Measurements from ENCODE around the gene MKKS.

Gene MKKS

DNA sequence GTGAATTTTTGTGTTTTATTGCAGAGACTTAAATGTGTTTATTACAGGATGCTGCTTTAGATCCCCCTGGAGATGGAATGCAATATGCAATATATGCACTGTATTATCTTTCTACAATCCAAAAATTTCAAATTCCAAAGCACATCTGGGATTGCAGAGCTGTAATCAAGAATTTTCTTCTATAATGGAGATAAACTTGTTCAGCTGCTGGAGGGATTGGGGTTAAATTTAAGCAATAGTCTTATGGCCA, 66.4 kb downstream of the MKKS start:
- DNase-seq, result no peak

DNA sequence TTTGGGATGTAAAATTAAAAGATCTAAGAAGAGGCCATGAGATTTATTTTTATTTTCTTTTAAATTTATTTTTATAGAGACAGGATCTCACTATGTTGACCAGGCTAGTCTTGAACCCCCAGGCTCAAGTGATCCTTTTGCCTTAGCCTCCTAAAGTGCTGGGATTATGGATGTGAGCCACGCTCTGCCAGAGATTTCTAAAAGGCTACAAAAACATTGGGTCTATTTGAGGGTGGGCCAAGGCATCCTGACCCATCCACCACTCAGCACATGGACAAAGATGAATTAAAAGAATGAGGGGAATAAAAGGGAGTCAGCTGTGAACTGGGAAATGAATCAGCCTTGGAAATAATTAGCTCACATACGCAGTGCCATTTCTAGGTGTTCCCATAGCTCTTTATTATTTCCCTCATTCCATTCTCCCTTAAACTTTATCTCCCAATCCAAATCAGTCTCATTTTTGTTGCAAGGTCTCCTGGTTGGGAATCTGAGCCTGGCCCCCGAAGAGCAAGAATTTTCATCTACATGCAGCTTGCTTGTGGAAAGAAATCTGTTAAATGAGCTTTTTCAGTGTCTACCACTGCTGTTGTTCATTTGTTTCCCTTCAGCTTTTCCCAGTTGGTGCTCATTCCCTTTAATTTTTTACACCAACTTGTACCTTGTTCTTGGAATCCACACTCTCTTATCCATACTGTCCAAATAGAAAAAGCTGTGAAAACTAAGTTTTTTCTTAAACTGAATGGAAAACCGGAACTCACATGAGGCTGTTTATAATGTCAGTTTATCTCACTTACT, 66.9 kb downstream of the MKKS start:
- no peak for DNase-seq

DNA sequence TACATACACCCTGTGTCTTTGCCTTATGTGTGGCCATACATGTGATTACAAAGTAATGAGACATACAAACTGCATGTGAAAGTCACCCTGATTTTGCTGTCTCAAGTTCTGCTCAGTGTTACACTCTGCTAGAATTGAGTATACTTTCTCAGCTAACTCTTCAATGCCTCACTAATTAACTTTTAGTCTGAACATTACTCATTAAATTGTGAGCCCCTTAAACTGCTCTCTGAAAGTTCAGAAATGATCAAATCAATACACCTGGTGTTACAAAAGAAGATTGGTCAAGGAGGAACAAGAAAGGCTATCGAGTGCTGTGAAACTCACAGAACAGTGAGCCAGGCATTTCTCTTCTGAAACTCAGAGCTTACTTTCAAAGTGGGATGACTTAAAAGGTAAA, 71.3 kb downstream of the MKKS start:
- no peak for DNase-seq

DNA sequence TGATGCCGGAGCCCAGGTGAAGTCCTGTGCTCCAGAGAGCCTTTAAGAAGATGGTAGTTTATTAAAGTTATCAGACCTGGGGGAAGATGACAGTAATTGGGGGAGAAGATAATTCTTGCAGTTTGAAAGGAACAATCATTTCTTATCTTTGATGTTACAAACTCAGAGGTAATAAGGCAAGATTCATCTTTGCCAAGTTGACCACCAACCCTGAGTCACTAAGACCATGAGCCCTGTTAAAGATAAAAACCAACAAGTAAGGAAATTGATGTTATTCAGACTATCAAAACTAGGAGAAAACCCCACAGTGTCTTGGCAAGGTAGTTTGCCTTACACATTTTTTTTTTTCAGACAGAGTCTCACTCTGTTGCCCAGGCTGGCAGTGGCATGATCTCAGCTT, 73.1 kb downstream of the MKKS start:
- DNase-seq, result no peak

DNA sequence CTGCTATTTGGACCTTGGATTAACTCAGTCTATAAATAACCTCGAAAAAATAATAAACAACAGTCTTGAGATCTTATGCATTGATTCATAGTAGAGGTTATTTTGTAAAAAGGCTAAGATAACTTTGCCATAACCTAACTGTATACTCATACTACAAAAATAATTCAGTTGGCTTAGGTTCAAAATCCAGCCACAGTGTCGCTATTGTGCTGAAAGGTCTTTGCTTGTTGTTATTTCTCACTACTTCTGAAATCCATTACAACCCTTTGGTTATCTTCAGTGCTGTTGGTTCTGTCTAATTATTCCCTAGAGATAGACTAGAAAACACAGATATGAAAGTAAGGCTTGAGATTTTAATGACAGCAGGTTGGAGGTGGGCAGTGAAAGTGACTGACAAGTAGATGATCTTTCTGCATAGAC, 74.4 kb downstream of the MKKS start:
- no peak for DNase-seq

DNA sequence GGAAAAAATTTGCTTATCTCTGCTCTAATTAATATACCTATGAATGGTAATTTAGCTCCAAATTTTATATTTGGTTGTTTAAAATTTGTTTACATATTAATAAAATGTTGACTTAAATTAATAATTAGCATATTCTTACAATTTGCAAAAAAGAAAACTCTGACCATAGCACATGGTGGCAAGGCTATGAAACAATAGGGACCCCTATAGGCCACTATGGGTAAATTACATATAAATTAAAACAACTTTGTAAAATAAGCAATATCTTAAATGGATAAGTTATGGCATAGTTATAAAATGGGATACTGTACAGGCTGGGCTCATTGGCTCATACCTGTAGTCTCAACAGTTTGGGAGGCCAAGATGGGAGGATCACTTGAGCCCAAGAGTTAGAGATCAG, 76.0 kb downstream of the MKKS start:
- no peak for DNase-seq

DNA sequence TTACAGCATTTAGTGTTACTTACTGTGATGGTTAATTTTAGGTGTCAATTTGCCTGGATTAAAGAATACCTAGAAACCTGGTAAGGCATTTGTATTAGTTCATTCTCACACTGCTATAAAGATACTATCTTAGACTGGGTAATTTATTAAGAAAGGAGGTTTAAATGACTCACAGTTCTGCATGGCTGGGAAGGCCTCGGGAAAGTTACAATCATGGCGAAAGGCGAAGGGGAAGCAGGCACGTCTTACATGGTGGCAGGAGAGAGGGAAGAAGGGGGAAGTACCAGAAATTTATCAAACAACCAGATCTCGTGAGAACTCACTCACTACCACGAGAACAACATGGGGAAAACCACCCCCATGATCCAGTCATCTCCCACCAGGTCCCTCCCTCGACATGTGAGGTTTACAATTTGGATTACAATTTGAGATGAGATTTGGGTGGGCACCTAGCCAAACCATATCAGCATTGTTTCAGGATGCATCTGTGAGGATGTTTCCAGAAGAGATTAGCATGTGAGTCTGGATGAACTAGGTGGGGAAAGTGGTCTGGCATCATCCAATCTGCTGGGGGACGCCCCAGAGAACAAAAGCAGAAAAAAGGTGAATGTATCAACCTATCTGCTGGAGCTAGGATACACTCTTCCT, 76.8 kb downstream of the MKKS start:
- DNase-seq, result no peak

DNA sequence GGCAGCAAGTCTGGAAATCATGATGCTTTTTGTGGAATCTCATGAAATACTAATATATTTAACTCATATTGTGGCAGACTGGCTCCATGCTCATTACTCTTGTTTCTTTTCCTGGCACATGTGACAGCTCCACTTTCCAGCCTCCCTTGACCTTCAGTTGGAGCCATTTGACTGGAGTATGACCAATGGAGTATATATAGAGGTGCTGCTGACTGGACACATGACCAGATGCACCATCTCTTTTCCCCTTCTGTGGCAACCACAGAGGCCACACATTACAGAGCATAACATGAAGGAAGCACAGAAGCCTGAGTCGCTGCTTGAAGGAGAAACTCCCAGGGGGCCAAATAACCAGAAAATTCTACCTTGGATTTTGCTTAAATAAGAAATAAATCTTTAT, 77.4 kb downstream of the MKKS start:
- DNase-seq, result no peak

DNA sequence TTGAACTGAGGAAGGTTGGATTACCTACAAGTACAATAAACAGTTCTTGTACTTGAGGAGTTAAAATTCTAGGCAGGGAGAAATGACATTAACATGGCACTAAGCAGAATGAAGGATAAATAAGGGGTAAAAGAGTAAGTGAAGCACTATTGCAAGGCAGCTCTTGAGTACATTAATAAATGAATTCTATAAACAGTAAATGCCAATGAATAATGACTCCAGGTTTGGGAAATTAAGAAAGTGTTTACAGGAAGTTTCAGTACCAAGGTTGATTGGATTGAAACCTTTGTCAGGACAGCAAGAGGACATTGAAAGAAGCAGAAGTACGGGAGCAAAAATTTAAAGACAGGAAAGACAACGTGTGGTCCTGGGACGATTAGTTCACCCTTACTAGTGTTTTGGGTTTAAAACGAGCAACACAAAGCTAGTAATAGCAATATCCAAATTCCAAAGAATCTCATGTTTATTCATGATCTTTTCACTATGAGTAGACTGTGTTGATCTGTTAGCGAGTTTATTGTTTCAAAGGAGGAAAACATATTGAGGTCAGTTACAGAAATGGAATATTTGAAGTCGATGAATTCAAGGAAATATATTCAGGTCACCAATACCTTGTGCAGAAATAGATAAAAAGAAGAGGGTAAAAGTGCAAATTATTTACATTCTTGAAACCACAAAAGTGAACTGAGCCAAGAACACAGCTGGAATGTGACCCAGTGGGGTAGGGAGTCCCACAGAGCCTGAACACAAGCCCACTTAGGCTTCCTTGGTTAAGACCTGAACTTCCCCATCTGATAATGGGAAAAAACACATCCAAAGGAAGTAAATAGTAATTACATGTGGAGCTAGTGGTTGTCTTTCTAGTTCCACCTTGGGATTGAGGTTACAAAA, 80.8 kb downstream of the MKKS start:
- DNase-seq, result no peak

All from NCI-H2081 treated with DMSO at 0.1 percent for 48 hours (cell line).